Karpas-422 (cell line): ENCODE measurements around the gene CYP2J2. TPM values are rescaled to one million over a fixed set of nuclear protein-coding genes. Genes with fewer than 3 reads are reported as not detected.
A peak's percentile ranks its signal among the peaks of the same experiment; 100 is the strongest.

Experiments used
- DNase-seq: peaks from one replicate; pipeline ENCODE4 v3.0.0-alpha.2; 2015
- H2AFZ ChIP-seq: fragments of 200-600 bp; sonication (generic); 2 replicates; pipeline ENCODE4 v1.6.1; 2014; ENCODE audit warnings: antibody characterized with exemption, low read length, mixed read lengths
- H3K27ac ChIP-seq: fragments of 200-600 bp; sonication (generic); 2 replicates; pipeline ENCODE4 v1.5.1; 2014; ENCODE audit warnings: mild to moderate bottlenecking, low read length, moderate library complexity
- H3K27me3 ChIP-seq: fragments of 200-600 bp; sonication (generic); 2 replicates; pipeline ENCODE4 v1.6.1; 2014; ENCODE audit warnings: low read length, mixed read lengths
- H3K36me3 ChIP-seq: fragments of 200-600 bp; sonication (generic); 2 replicates; pipeline ENCODE4 v1.6.1; 2014; ENCODE audit warnings: low read length, mixed read lengths; ENCODE audit not compliant: insufficient read depth
- H3K4me1 ChIP-seq: fragments of 200-600 bp; sonication (generic); 2 replicates; pipeline ENCODE4 v1.6.1; 2014; ENCODE audit warnings: mild to moderate bottlenecking, low read length, mixed read lengths
- H3K4me2 ChIP-seq: fragments of 200-600 bp; sonication (generic); 2 replicates; pipeline ENCODE4 v1.6.1; 2014; ENCODE audit warnings: low read length, low read depth, mild to moderate bottlenecking; ENCODE audit not compliant: poor library complexity, severe bottlenecking
- H3K4me3 ChIP-seq: fragments of 200-600 bp; sonication (generic); 2 replicates; pipeline ENCODE4 v1.5.1; 2014; ENCODE audit warnings: mild to moderate bottlenecking, antibody characterized with exemption, low read length, mixed read lengths
- H3K79me2 ChIP-seq: fragments of 200-600 bp; sonication (generic); 2 replicates; pipeline ENCODE4 v1.6.1; 2014; ENCODE audit warnings: mild to moderate bottlenecking, low read length, mixed read lengths
- H3K9ac ChIP-seq: fragments of 200-600 bp; sonication (generic); 2 replicates; pipeline ENCODE4 v1.6.0; 2014; ENCODE audit warnings: low read length
- H3K9me2 ChIP-seq: fragments of 200-600 bp; sonication (generic), shearing (Covaris generic); replicated peaks from 2 replicates; pipeline ENCODE4 v1.6.0; 2014; ENCODE audit warnings: mild to moderate bottlenecking, low read length, moderate library complexity; ENCODE audit not compliant: insufficient read depth
- H3K9me3 ChIP-seq: fragments of 300-700, 200-600 bp; sonication (generic); 2 replicates; pipeline ENCODE4 v1.6.1; 2014; ENCODE audit warnings: low read length, mixed read lengths
- H4K20me1 ChIP-seq: fragments of 200-600 bp; sonication (generic); 2 replicates; pipeline ENCODE4 v1.6.1; 2014; ENCODE audit warnings: mild to moderate bottlenecking, antibody characterized with exemption, low read length, low read depth; ENCODE audit not compliant: insufficient read depth
- total RNA-seq: library from RNA; depleted of rRNA; stranded (reverse); fragments of >200 nt; shearing (Covaris generic); gene quantifications from 2 replicates; pipeline ENCODE4 v1.2.3, GENCODE V29; 2014; ENCODE audit warnings: low replicate concordance

Gene CYP2J2
- total RNA-seq, 1 experiment from 2014 or later, result not detected

DNA sequence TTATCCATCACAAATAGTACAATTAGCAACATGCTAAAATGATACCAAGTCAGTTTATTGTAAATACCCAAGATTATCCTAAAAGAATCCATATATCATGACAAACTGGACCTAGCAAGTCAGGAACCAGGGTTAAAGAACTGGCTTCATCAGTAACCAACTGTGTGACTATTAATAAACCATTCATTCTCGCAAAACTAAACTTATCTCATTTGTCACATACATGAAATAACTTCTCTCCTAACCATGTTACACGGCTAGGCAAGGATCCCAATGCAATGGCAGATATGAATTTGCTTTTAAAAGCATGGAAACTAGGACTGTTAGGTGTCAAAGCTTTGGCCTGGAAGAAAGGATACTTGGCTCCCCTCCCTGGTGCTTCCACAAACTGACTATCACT lies 29.4 kb downstream of the CYP2J2 start:
- Histone ChIP-seq H3K4me2 (no peak overlapping the region), H3K4me3 (no peak overlapping the region), H3K9me2 (no peaks in the 10 kb centered on the region), H3K9ac (no peak overlapping the region), H3K27me3 (no peaks in the 10 kb centered on the region), H4K20me1 (no peaks in the 10 kb centered on the region), H3K36me3 (no peaks in the 10 kb centered on the region), H3K4me1 (no peaks in the 10 kb centered on the region), H3K9me3 (no peaks in the 10 kb centered on the region), H3K79me2 (no peaks in the 10 kb centered on the region), H2AFZ (no peak overlapping the region), H3K27ac (no peak overlapping the region)
- no peak for DNase-seq

DNA sequence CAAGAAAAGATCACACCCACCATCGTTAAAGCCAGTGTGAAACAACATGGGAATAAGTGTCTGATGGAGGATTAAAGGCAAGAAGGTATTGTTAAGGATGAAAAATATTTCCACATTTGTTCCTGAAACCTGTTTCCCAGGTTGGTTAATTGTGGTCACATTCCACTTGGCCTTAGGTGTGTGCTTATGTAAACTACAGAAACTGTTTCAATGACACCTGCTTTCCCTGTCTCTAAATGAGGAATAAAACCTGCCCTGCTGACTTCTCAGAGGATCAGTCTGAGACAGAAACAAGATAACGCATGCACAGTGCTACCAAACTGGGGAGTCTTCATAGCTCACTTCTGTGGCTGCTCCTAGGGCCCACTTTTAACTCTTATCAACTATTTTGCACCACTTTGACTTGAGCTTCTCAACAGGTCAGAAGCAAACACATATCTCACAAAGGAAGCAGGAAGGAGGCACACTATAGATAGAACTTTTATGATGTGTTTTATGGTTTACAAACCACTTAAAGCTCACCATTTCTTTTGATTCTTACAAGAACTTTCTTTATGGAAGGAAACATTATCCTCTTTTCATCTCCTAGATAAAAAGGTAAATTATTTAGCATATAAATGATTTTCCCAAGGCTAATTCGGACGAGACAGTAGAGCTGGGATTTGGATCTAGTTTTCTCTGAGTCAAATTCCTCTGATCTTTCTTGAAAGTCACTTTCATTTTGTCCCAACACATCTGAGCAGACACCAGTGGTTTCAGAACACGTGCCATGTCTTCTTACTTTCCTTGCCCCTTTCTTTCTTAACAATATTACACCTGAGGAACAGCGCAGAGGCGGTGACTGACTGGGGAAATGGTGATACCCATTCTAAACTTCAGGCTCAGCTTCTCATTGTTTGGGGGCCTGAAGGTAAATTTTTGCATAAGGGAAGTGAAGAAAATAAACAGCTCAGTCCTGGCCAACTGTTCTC lies 33.4 kb downstream of the CYP2J2 start:
- no peak overlapping the region for H3K9ac ChIP-seq
- no peaks in the 10 kb centered on the region for H3K36me3 ChIP-seq
- H3K79me2 ChIP-seq, result no peaks in the 10 kb centered on the region
- H2AFZ ChIP-seq, result no peak overlapping the region
- H3K4me2 ChIP-seq, result no peak overlapping the region
- H3K4me1 ChIP-seq, result no peaks in the 10 kb centered on the region
- H4K20me1 ChIP-seq, result no peaks in the 10 kb centered on the region
- no peak overlapping the region for H3K4me3 ChIP-seq
- no peaks in the 10 kb centered on the region for H3K27me3 ChIP-seq
- DNase-seq, result no peak
- no peaks in the 10 kb centered on the region for H3K9me3 ChIP-seq
- H3K27ac ChIP-seq, result no peak overlapping the region
- no peaks in the 10 kb centered on the region for H3K9me2 ChIP-seq

GRCh38 chr1:59885160-59885832 lies 41.3 kb downstream of the CYP2J2 start:
- Histone ChIP-seq H3K4me2 (no peak overlapping the region), H3K36me3 (no peaks in the 10 kb centered on the region), H3K27ac (no peak overlapping the region), H3K4me1 (no peaks in the 10 kb centered on the region), H4K20me1 (no peaks in the 10 kb centered on the region), H3K27me3 (no peaks in the 10 kb centered on the region), H3K9me2 (no peaks in the 10 kb centered on the region), H3K4me3 (no peak overlapping the region), H3K9me3 (no peaks in the 10 kb centered on the region), H2AFZ (no peak overlapping the region), H3K79me2 (no peaks in the 10 kb centered on the region), H3K9ac (no peak overlapping the region)
- no peak for DNase-seq

GRCh38 chr1:59880735-59881134 lies 45.8 kb downstream of the CYP2J2 start:
- H3K4me1 ChIP-seq, result no peaks in the 10 kb centered on the region
- 0 out of 2 replicates have a peak, but pooled peaks cover 3% of the 10 kb centered on the region for H3K27me3 ChIP-seq
- H2AFZ ChIP-seq, result no peak overlapping the region
- no peak overlapping the region for H3K4me3 ChIP-seq
- no peak overlapping the region for H3K27ac ChIP-seq
- no peaks in the 10 kb centered on the region for H3K9me2 ChIP-seq
- H3K4me2 ChIP-seq, result no peak overlapping the region
- H4K20me1 ChIP-seq, result no peaks in the 10 kb centered on the region
- H3K9ac ChIP-seq, result no peak overlapping the region
- no peaks in the 10 kb centered on the region; the same call in 1 of the 2 replicates for H3K36me3 ChIP-seq
- H3K9me3 ChIP-seq, result peaks cover 13% of the 10 kb centered on the region; the same call in 1 of the 2 replicates
- no peaks in the 10 kb centered on the region for H3K79me2 ChIP-seq
- no peak for DNase-seq

DNA sequence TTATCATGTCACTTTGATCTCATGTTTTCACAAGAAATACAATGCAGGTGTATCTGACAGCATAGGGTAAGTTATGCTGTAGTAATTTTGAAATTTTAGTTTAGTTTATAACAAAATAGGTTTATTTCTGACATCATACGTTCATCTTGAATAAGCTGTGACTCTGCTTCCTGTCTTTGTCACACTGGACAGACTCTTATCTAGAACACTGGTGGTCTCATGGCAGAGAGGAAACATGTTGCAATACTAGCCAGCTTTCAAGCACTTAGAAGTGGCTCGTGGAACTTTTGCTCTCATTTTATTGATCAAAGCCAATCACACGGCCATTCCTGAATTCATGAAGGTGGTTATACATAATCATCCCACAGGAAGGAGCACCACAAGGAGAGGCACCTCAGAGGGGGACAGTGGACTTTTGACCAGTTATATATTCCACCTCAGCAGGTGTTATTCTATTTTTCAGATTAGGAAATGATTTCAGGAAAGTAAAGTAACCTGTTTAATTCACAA lies 46.5 kb downstream of the CYP2J2 start:
- Histone ChIP-seq H3K9me3 (peaks cover 13% of the 10 kb centered on the region; the same call in 1 of the 2 replicates), H3K27me3 (0 out of 2 replicates have a peak, but pooled peaks cover 3% of the 10 kb centered on the region), H3K9me2 (no peaks in the 10 kb centered on the region), H2AFZ (no peak overlapping the region), H3K79me2 (no peaks in the 10 kb centered on the region), H3K27ac (no peak overlapping the region), H3K4me2 (no peak overlapping the region), H3K9ac (no peak overlapping the region), H3K36me3 (no peaks in the 10 kb centered on the region; the same call in 1 of the 2 replicates), H3K4me1 (no peaks in the 10 kb centered on the region), H4K20me1 (no peaks in the 10 kb centered on the region), H3K4me3 (no peak overlapping the region)
- DNase-seq, result no peak

- Histone ChIP-seq H3K79me2 (no peaks in the 10 kb centered on the region), H3K27ac (no peak overlapping the region), H2AFZ (no peak overlapping the region), H3K9ac (no peak overlapping the region), H3K4me2 (no peak overlapping the region), H3K36me3 (no peaks in the 10 kb centered on the region; the same call in 1 of the 2 replicates), H3K27me3 (0 out of 2 replicates have a peak, but pooled peaks cover 3% of the 10 kb centered on the region), H3K4me1 (no peaks in the 10 kb centered on the region), H4K20me1 (no peaks in the 10 kb centered on the region), H3K4me3 (no peak overlapping the region), H3K9me2 (no peaks in the 10 kb centered on the region), H3K9me3 (peaks cover 13% of the 10 kb centered on the region; the same call in 1 of the 2 replicates)
- DNase-seq, result peak; percentile 73
Measured at GRCh38 chr1:59879574-59879973, 47.0 kb downstream of the CYP2J2 start.

- Histone ChIP-seq H3K4me3 (no peak overlapping the region), H4K20me1 (no peaks in the 10 kb centered on the region), H3K9me3 (peaks cover 13% of the 10 kb centered on the region; the same call in 1 of the 2 replicates), H3K4me1 (no peaks in the 10 kb centered on the region), H3K79me2 (no peaks in the 10 kb centered on the region), H3K9me2 (no peaks in the 10 kb centered on the region), H3K27ac (no peak overlapping the region), H3K9ac (no peak overlapping the region), H2AFZ (no peak overlapping the region), H3K27me3 (0 out of 2 replicates have a peak, but pooled peaks cover 3% of the 10 kb centered on the region), H3K4me2 (no peak overlapping the region), H3K36me3 (no peaks in the 10 kb centered on the region; the same call in 1 of the 2 replicates)
- DNase-seq, result no peak
Measured at GRCh38 chr1:59878370-59878769, 48.2 kb downstream of the CYP2J2 start.
